Daoy (cell line): ENCODE measurements around the gene IL20RB. TPM values are rescaled to one million over a fixed set of nuclear protein-coding genes. Genes with fewer than 3 reads are reported as not detected.

Experiments
- DNase-seq: peaks from one replicate; pipeline ENCODE4 v3.0.0-alpha.2; 2015; ENCODE audit warnings: low read depth
- total RNA-seq: library from RNA; depleted of rRNA; stranded (reverse); fragments of >200 nt; shearing (Covaris generic); gene quantifications from 2 replicates; pipeline ENCODE4 v1.2.3, GENCODE V29; 2014; rRNA removed

Gene IL20RB
- total RNA-seq, 1 experiment from 2014 or later = 1.5 TPM

DNA sequence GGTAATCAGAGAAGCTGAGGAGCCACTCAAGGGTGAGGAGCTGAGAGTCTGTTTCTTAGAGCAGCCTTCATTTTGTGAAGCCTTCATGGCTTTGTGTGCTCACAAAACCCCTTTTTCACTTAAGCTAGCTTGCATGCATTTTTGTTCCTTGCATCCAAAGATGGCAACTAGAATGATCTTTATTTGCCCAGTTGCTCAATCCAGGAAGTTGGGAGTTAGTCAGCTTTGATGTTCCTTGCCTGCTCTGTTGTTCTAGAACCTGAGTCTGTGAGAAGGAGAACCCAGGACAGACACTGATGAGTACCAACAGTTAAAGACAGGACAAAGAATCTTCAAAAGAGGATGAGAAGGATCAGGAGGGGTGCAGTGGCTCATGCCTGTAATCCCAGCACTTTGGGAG is 81.8 kb downstream of the IL20RB start:
- no peak for DNase-seq

- no peak for DNase-seq
These were observed 83.5 kb downstream of the IL20RB start for GRCh38 chr3:137041251-137041650.

- no peak for DNase-seq
These were observed 83.9 kb downstream of the IL20RB start for GRCh38 chr3:137041686-137042085.

DNA sequence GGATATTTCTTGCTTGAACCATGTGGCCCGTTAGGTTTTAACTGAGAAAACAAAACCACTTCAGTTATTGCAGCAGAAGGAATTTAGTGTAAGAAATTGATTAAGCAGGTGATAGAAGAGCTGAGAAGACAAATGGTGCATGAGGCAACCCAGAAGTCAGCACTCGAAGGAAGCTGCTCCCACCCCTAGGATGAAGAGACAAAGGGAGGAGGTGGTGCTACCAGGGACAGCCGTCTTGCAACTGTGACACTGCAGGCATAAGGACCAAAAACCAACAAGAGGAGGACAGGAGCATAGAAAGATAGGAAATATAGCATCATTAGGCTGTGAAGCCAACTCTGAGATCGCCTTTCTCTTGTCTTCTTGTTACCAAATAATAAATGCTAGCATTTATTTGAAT is 89.0 kb downstream of the IL20RB start:
- no peak for DNase-seq

- DNase-seq = no peak
These were observed 89.5 kb downstream of the IL20RB start for GRCh38 chr3:137047240-137047639.

GRCh38 chr3:137050281-137050680 is 92.5 kb downstream of the IL20RB start:
- no peak for DNase-seq

DNA sequence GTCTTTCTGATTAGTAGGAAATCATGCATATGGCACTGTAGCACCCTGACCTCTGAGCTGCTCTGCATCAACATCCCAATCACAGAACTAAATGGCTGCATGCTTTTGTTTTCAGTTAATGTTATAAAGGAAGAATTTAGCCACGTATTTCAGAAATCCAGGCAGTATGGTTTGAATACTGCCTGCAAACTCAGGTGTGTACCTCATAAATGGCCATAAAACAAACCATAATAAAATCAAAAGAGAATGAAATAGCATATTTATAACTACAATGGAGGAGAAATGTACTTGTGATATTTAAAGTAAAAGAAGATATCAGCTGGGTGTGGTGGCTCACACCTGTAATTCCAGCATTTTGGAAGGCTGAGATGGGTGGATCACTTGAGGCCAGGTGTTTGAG is 94.5 kb downstream of the IL20RB start:
- DNase-seq = no peak

Other genes with a start within 250 kb of the IL20RB start
- 35.2 and 35.6 TPM in 2 replicates for gene STAG1, start 205.6 kb upstream of the IL20RB start, total RNA-seq
- 15.6 and 25.0 TPM in 2 replicates for gene SLC35G2, start 138.9 kb upstream of the IL20RB start, total RNA-seq
- gene NCK1, start 95.8 kb upstream of the IL20RB start, total RNA-seq = 26.6 and 43.2 TPM in 2 replicates